Endothelial cell of umbilical vein (primary cell): ENCODE results near the gene IFNGR1.

Experiments used
- CTCF ChIP-seq, 2 donors: IDR thresholded peaks; 1 replicate in 1 of 2; 2 replicates in 1 of 2; pipeline ENCODE4 v1.5.1; 2011; ENCODE audit warnings: low read length in 2 of 2, mild to moderate bottlenecking in 2 of 2, moderate library complexity in 2 of 2, control low read depth in 1 of 2, inconsistent platforms in 1 of 2, low read depth in 1 of 2; ENCODE audit not compliant: insufficient read depth in 1 of 2; ENCODE audit errors: extremely low read depth in 1 of 2
- EZH2 ChIP-seq: IDR thresholded peaks from 2 replicates; pipeline ENCODE4 v1.6.1; 2012; ENCODE audit warnings: borderline replicate concordance, low read depth, mild to moderate bottlenecking, moderate library complexity, low read length, inconsistent platforms; ENCODE audit not compliant: severe bottlenecking
- POLR2A ChIP-seq: IDR thresholded peaks from 2 replicates; pipeline ENCODE4 v1.6.1; 2012; ENCODE audit warnings: low read depth, mild to moderate bottlenecking, control low read depth, low read length
- POLR2AphosphoS5 ChIP-seq: IDR thresholded peaks from 2 replicates; pipeline ENCODE4 v1.6.1; 2012; ENCODE audit warnings: low read depth, mild to moderate bottlenecking, control low read depth, low read length, moderate library complexity; ENCODE audit not compliant: insufficient read depth

- TF ChIP-seq CTCF (IDR thresholded peaks at IDR 0.05; ENCODE audit: extremely low read depth in 1 of 2, insufficient read depth in 1 of 2, low read depth in 1 of 2, low read length in 2 of 2) (no peak), EZH2 (no peak), POLR2A (no peak), POLR2AphosphoS5 (no peak)
Observed at GRCh38 chr6:137219664-137220252, 573 bp upstream of the IFNGR1 start.
